Thoracic aorta (tissue), 2 donors: Measurements from ENCODE around the gene RNF25. TPM values are rescaled to one million over a fixed set of nuclear protein-coding genes. Genes with fewer than 3 reads are reported as not detected.

ENCODE experiments used
- ATAC-seq: fragments of 150-250 bp; one replicate; pipeline ENCODE4 v1.8.0; 2017; ENCODE audit warnings: low read depth; ENCODE audit not compliant: insufficient number of reproducible peaks, low FRiP score
- DNase-seq: peaks from one replicate; pipeline ENCODE4 v3.0.0-alpha.2; 2020; ENCODE audit warnings: low spot score
- H3K27ac ChIP-seq, 2 donors: fragments of 200-600 bp; sonication (generic); 1 replicate in 1 of 2; 2 replicates in 1 of 2; pipeline ENCODE4 v1.5.1; 2016; ENCODE audit warnings: mild to moderate bottlenecking in 2 of 2, moderate library complexity in 2 of 2
- H3K27me3 ChIP-seq: fragments of 200-600 bp; sonication (generic); replicated peaks from 2 replicates; pipeline ENCODE4 v1.6.0; 2016; ENCODE audit warnings: mild to moderate bottlenecking; ENCODE audit not compliant: insufficient read depth
- H3K36me3 ChIP-seq: fragments of 200-600 bp; sonication (generic); one replicate; pipeline ENCODE4 v1.5.1; 2016
- H3K4me1 ChIP-seq, 2 donors: fragments of 200-600 bp; sonication (generic); 1 replicate in 1 of 2; 2 replicates in 1 of 2; pipeline versions ENCODE4 v1.5.1 to v1.6.0; 2016; ENCODE audit warnings: low read depth in 2 of 2, mild to moderate bottlenecking in 1 of 2; ENCODE audit not compliant: control insufficient read depth in 1 of 2
- H3K4me3 ChIP-seq: fragments of 200-600 bp; sonication (generic); 2 replicates; pipeline ENCODE4 v1.5.1; 2016; ENCODE audit warnings: mild to moderate bottlenecking
- H3K9me3 ChIP-seq: fragments of 200-600 bp; sonication (generic); 2 replicates; pipeline ENCODE4 v1.5.1; 2016
- CTCF ChIP-seq: fragments of 200-600 bp; sonication (generic); IDR thresholded peaks from one replicate; pipeline ENCODE4 v1.5.1; 2019; ENCODE audit warnings: antibody characterized with exemption
- total RNA-seq, 2 donors: library from RNA; depleted of rRNA; stranded (reverse); fragments of >200 nt; gene quantifications; one replicate each; pipeline versions ENCODE4 v1.1.0 to v1.2.3, GENCODE V29; 2016

RNF25 gene
- total RNA-seq, 2 donors from 2014 or later = 19.0 to 30.3 TPM

- Histone ChIP-seq H3K9me3 (no peaks in the 10 kb centered on the region), H3K27ac (no peak overlapping the region), H3K36me3 (no peaks in the 10 kb centered on the region), H3K4me3 (no peak overlapping the region), H3K4me1 (no peaks in the 10 kb centered on the region), H3K27me3 (no peaks in the 10 kb centered on the region)
- DNase-seq (no peak), ATAC-seq (no peak)
- TF ChIP-seq CTCF = no peak
Measured at GRCh38 chr2:218627939-218628338, 43.9 kb downstream of the RNF25 start.

GRCh38 chr2:218626369-218626768 is 45.4 kb downstream of the RNF25 start:
- no peak for TF ChIP-seq CTCF
- no peak overlapping the region for H3K4me3 ChIP-seq
- ATAC-seq (no peak), DNase-seq (no peak)
- no peak overlapping the region for H3K27ac ChIP-seq
- no peaks in the 10 kb centered on the region for H3K9me3 ChIP-seq
- no peaks in the 10 kb centered on the region for H3K36me3 ChIP-seq
- no peaks in the 10 kb centered on the region for H3K27me3 ChIP-seq
- no peaks in the 10 kb centered on the region for H3K4me1 ChIP-seq

GRCh38 chr2:218623366-218623705 is 48.5 kb downstream of the RNF25 start:
- Histone ChIP-seq H3K4me3 (no peak overlapping the region), H3K4me1 (no peaks in the 10 kb centered on the region), H3K36me3 (no peaks in the 10 kb centered on the region), H3K9me3 (no peaks in the 10 kb centered on the region), H3K27me3 (no peaks in the 10 kb centered on the region), H3K27ac (no peak overlapping the region)
- DNase-seq = no peak
- TF ChIP-seq CTCF = no peak
- no peak for ATAC-seq

- no peaks in the 10 kb centered on the region for H3K4me1 ChIP-seq
- DNase-seq = no peak
- TF ChIP-seq CTCF = no peak
- H3K9me3 ChIP-seq = no peaks in the 10 kb centered on the region
- ATAC-seq = no peak
- H3K4me3 ChIP-seq = no peak overlapping the region
- H3K27me3 ChIP-seq = no peaks in the 10 kb centered on the region
- no peak overlapping the region for H3K27ac ChIP-seq
- no peaks in the 10 kb centered on the region for H3K36me3 ChIP-seq
Measured at GRCh38 chr2:218622606-218623365, 49.0 kb downstream of the RNF25 start.

- TF ChIP-seq CTCF = no peak
- Histone ChIP-seq H3K4me1 (no peaks in the 10 kb centered on the region), H3K27me3 (no peaks in the 10 kb centered on the region), H3K4me3 (no peak overlapping the region), H3K9me3 (no peaks in the 10 kb centered on the region), H3K27ac (no peak overlapping the region), H3K36me3 (no peaks in the 10 kb centered on the region)
- DNase-seq (no peak), ATAC-seq (no peak)
Measured at GRCh38 chr2:218621007-218621406, 50.8 kb downstream of the RNF25 start.
